ENCODE measurements around the gene CCDC50. TPM values are rescaled to one million over a fixed set of nuclear protein-coding genes. Genes with fewer than 3 reads are reported as not detected.

The CCDC50 gene
- total RNA-seq, 1 experiment from 2014 or later, result 47.8 TPM

DNA sequence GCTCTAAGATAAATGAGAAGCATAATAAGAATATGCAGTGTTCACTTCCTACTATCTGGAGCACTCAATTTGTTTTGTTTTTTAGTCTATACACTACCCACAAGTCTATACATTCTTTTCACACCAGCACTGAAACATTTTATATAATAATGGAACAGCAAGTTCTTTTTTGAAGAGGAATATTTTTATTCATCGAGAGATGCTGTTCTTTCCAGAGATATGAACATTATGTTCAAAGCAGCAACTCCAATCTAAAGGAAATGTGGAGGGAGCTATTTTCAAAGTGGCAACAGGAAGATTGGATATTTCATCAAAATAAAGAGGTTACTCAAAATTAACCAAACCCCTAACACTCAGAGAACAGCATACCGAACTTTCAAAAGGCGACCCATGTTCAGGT, 115.4 kb downstream of the CCDC50 start:
- Histone ChIP-seq H3K36me3 (ENCODE audit: control insufficient read depth in 1 of 2, insufficient read depth in 2 of 2, low read length in 2 of 2) (no peaks in the 10 kb centered on the region), H3K4me3 (replicated peaks in 1 of 2; ENCODE audit: low read depth in 1 of 2, low read length in 2 of 2) (no peak overlapping the region), H3K9ac (ENCODE audit: low read length) (no peak overlapping the region), H3K4me2 (ENCODE audit: low read length) (no peak overlapping the region), H2AFZ (ENCODE audit: low read depth, low read length, poor library complexity, severe bottlenecking) (no peak overlapping the region), H4K20me1 (ENCODE audit: insufficient read depth) (no peaks in the 10 kb centered on the region), H3K4me1 (ENCODE audit: control insufficient read depth in 1 of 2, insufficient read depth in 2 of 2, low read length in 2 of 2) (no peaks in the 10 kb centered on the region), H3K9me2 (ENCODE audit: insufficient read depth) (no peaks in the 10 kb centered on the region), H3K27me3 (ENCODE audit: insufficient read depth, low read length) (no peaks in the 10 kb centered on the region), H3K9me3 (ENCODE audit: control insufficient read depth in 1 of 2, insufficient read depth in 1 of 2, low read depth in 1 of 2, low read length in 2 of 2) (no peaks in the 10 kb centered on the region), H3K27ac (ENCODE audit: low read depth, low read length) (no peak overlapping the region), H3K79me2 (ENCODE audit: insufficient read depth, low read length) (no peaks in the 10 kb centered on the region)
- intact Hi-C loops (cut with micrococcal nuclease), result no loop called here
- RAD21 ChIA-PET (ENCODE audit: low non-redundant PET in 1 of 2, low total read pairs in 2 of 2, uncharacterized antibody in 2 of 2, unreplicated experiment in 2 of 2), result no interaction called here
- BruUV-seq (replicated peaks), result no TSS peak
- CTCF ChIA-PET, result no interaction called here
- ATAC-seq (no peak), DNase-seq (ENCODE audit: low read depth, low spot score) (no peak)
- TF ChIP-seq CBX3 (IDR thresholded peaks at IDR 0.05; ENCODE audit: low read depth) (no peak), TCF7L2 (IDR thresholded peaks at IDR 0.05; ENCODE audit: borderline replicate concordance, extremely low read depth, insufficient read depth, insufficient read length) (no peak), YY1 (IDR thresholded peaks at IDR 0.05; ENCODE audit: extremely low read depth, insufficient replicate concordance, low read depth, low read length) (no peak), ELF1 (IDR thresholded peaks at IDR 0.05; ENCODE audit: borderline replicate concordance, low read depth) (no peak), FOSL1 (IDR thresholded peaks at IDR 0.05; ENCODE audit: low read depth) (no peak), ZNF274 (IDR thresholded peaks at IDR 0.05; ENCODE audit: low read depth, low read length) (no peak), SRF (IDR thresholded peaks at IDR 0.05; ENCODE audit: low read depth) (no peak), JUND (IDR thresholded peaks at IDR 0.05) (no peak)
- POLR2A ChIA-PET, result no interaction called here

Other genes with a start within 250 kb of the CCDC50 start
- not detected for gene OSTN, start 130.2 kb upstream of the CCDC50 start, total RNA-seq (2021; ENCODE audit: unreplicated experiment)
- 0.59 TPM for gene UTS2B, start 1.1 kb downstream of the CCDC50 start, total RNA-seq (2021; ENCODE audit: unreplicated experiment)
- not detected for gene PYDC2, start 131.8 kb downstream of the CCDC50 start, total RNA-seq (2021; ENCODE audit: unreplicated experiment)

Data from HCT116 (cell line).